CD4-positive, alpha-beta T cell treated with Interleukin-4 for 4 hours (primary cell): ENCODE results near the gene RPS6KB2.

Experiments
- DNase-seq: peaks from one replicate; pipeline ENCODE4 v3.0.0-alpha.2; 2020

The RPS6KB2 gene

DNA sequence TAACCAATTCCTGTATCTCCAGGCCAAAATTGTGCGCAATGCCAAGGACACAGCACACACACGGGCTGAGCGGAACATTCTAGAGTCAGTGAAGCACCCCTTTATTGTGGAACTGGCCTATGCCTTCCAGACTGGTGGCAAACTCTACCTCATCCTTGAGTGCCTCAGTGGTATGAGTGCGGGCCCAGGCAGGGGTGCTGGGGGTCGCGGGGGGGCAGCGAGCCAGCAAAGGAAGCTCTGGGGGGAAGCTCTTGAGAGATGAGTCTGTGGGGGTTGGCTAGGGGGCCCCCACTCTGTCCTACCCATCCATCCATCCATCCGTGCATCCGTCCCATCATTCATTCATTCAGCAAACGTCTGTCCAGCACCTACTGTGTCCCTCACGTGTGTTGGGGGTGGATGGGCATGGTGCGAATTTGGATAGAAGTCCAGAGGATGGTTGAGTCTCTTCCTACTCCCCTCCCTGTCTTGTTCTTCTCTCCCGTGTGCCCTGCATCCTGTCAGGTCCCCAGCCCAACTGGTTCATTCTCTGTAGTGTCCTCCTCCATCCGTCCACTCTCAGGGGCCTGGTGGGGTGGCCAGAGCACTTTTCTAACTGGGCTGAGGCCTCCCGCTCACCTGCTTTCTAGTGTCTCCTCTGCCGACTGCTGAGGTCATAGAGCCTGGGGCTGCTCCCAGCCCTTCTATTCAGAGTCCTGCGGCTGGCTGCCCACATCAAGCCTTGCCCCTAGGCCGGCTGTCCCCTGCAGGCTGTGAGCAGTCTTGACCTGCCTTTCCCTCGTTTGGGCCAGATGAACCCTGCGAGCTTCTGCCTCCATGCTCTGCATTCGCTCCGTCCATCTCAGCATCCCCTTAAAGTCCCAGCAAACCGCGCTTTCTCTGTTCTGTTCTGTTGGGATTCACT, 3.3 kb downstream of the RPS6KB2 start:
- DNase-seq: no peak

- no peak for DNase-seq
These were observed 4.5 kb downstream of the RPS6KB2 start for GRCh38 chr11:67432655-67433349.

DNA sequence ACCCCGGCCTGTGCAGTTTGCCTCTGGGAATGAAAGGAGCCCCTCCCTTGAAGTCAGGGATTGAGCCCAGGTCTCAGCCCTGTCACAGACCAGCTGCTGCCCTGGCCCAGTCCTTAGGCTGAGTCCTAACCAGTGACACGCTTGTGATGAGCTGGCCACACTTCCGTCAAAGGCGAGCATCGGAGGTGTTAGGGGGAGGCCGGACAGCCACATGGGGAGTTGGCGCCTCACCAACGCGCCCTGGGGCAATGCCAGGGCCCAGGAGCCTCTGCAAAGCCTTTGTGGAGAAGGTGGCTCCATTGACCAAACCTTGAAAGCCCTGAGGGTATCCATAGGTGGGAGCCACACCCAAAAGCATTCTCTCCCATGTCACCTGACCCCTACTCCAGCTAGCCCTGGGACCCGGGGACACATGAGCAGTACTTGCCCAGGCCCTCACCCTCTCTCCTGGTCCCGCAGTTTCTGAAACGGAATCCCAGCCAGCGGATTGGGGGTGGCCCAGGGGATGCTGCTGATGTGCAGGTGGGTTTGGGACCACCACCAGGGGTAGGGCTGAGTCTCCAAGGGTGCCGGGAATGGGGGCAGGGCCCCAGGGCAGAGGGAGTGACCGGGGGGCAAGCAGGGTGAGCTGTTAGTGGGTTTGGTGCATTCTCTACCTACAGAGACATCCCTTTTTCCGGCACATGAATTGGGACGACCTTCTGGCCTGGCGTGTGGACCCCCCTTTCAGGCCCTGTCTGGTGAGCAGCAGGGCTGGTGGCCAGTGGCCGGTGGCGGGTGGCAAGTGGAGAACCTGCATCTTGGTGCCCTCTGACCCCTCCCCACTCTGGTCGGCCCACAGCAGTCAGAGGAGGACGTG, 5.5 kb downstream of the RPS6KB2 start:
- DNase-seq: no peak

DNA sequence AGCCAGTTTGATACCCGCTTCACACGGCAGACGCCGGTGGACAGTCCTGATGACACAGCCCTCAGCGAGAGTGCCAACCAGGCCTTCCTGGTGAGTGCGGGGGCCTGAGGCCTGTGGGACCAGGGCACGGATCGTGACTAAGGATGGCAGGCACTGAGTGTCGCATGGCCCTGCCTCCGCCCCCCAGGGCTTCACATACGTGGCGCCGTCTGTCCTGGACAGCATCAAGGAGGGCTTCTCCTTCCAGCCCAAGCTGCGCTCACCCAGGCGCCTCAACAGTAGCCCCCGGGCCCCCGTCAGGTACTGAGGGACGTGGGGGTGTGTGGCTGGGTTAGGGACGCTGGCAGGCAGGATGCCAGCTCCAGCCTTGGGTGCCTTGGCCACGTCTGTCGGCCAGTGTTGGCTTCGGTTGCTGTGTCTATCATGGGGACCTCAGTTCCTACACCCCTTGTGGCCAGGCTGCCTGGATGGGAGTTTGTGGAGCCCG, 6.1 kb downstream of the RPS6KB2 start:
- no peak for DNase-seq

DNA sequence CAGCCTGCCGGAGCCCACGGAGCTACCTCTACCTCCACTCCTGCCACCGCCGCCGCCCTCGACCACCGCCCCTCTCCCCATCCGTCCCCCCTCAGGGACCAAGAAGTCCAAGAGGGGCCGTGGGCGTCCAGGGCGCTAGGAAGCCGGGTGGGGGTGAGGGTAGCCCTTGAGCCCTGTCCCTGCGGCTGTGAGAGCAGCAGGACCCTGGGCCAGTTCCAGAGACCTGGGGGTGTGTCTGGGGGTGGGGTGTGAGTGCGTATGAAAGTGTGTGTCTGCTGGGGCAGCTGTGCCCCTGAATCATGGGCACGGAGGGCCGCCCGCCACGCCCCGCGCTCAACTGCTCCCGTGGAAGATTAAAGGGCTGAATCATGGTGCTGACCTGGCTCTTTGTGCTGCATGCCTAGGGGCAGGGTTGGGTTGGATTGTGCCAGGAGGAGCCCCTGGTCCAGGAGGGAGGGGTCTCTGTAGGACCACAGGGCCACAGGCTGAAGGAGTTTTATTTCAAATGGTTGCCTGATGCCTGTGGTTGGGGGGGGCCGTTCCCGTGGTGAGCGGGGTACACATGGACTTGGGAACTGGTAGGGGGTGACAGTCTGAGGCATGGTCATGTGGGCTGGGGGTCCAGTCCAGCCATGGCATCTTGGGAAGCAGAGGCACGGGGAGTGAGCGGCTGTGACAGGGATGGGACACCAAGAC, 6.9 kb downstream of the RPS6KB2 start:
- peak; percentile 46 for DNase-seq

DNA sequence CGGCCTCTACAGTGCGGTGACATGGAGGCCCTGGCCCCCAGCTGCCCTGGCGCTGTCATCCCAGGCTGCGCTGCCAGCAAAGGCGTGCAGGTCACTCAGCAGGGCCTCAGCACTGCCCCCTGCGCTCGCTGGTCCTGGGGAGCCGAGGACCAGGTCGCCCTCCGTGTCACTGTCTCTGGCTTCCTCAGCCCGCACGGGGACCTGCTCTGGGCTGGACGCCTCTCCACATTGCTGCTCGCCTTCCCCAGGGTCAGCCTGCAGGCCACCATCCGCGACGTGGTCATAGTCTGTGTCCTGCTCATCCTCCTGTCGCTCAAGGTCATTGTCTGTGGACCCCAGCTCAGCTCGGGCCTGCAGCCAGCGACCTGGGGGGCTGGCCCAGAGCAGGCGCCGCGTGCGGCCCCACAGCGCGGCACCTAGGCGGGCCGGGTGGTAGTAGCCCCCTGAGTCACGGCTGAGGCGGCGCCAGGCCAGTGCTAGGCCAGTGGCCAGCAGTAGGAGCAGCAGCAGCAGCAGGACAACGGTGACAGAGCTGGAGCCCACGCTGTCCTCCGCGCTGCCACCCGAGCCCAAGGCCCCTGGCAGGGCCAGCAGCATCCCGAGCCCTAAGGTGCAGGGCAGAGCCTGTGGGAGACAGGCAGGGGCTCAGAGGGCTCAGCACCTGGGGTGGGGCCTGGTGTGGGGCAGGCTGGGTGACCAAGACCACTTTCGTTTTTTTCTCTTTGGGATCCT, 7.6 kb downstream of the RPS6KB2 start:
- DNase-seq: no peak

DNA sequence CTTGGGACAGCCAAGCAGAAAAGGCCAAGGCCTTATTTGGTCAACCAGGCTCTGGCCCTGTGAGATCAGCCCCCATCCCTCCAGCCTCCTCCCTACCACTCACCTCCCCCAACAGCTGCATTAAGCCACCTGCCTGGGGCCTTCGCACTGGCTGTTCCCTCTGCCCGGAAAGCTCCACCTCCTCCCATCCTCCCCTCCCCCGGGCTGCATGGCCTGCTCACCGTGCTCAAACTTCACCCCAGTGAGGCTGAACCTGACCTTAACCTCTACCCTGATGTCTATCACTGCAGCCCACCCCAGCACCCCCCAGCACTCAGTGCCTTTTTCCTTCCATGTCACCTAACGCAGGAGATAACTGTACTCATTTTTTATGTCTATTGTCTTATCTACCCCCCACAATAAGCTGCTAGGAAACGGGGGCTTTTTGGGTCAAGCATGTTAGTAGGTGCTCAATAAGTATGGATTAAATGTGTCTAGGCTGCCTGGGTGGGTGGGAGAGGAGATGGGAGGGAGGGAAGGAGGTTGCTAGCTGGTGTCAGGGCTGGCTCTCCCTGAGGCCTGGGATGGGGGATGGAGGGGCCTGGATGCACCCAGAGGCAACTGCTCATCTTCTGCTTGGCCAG, 8.3 kb downstream of the RPS6KB2 start:
- peak; percentile 59 for DNase-seq

DNA sequence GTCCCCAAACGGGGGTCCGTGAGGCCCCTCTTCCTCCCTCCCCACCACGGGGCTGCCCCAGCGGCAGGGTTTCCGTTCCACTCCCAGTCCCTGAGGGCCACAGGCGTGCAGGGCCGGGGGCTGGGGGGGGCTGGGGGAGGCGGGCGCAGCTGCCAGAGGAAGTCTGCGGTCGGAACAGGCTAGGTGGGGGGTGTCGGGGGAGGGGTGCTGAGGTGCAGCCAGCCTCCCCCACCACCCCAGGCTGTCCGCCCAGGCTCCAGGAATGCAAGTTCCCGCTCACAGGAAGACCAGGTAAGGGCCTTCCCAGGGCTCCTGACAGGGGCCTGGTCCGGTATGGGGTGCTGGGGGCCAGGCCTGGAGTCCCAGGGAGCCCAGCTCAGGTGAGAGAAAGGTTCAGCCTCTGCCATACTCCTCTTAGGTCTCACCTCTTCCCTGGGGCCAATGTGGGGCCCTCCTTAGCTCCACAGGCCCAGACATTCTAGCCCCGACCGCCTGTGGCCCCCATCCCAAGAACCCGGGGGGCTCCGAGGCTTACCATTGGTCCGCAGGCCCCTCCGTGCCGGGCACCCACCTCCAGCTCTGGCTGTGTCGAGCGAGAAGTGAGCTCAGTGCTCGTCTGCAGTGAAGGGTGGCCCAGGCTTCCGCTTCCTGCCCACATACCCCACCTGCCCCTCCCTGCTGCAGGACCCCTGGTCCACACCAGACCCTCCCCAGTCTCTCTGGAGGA, 9.0 kb downstream of the RPS6KB2 start, which contains the start of gene PTPRCAP:
PTPRCAP (minus strand) TSS at position 601 of the 727 bp plus-strand sequence; CDS start at position 538, 63 bp downstream.
- DNase-seq: peak; percentile 70

GRCh38 chr11:67437809-67438157, 9.5 kb downstream of the RPS6KB2 start:
- no peak for DNase-seq

DNA sequence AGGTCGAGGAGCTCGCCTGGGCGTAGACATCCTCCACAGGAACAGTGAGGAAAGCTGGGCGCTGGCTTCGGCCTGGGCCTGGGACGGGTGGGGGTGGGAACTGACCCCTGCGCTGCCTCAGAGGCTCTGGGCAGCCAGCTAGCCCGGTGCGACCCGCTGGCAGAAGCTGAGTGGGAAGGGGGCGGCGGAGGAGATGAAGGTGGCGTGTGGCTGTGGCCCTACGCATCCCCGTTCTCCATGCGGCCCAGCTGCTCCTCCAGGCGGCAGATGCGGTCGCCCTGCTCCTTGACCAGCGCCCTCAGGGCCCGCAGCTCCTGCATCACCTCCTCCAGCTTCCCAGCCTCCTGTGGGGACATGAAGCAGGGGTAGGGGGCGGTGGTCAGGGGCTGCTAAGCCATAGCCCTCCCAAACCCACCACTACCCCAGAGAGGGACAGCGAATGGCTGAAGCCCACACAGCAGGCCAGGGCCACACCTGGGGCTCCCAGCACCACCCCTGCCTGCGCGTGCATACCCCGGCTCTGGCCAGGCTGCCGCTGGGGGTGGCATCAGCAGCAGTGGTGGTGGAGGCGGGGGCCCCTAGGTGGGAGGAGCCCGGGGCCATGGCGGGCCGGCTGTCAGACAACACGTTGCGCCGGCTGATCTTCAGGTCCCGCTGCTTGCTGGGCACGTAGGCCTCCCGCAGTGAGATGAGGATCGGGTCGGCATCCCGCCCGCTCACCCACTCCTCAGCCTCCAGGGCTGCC, 10.0 kb downstream of the RPS6KB2 start:
- DNase-seq: peak; percentile 72

- DNase-seq: no peak
These were observed 11.3 kb downstream of the RPS6KB2 start for GRCh38 chr11:67439321-67440228.

DNA sequence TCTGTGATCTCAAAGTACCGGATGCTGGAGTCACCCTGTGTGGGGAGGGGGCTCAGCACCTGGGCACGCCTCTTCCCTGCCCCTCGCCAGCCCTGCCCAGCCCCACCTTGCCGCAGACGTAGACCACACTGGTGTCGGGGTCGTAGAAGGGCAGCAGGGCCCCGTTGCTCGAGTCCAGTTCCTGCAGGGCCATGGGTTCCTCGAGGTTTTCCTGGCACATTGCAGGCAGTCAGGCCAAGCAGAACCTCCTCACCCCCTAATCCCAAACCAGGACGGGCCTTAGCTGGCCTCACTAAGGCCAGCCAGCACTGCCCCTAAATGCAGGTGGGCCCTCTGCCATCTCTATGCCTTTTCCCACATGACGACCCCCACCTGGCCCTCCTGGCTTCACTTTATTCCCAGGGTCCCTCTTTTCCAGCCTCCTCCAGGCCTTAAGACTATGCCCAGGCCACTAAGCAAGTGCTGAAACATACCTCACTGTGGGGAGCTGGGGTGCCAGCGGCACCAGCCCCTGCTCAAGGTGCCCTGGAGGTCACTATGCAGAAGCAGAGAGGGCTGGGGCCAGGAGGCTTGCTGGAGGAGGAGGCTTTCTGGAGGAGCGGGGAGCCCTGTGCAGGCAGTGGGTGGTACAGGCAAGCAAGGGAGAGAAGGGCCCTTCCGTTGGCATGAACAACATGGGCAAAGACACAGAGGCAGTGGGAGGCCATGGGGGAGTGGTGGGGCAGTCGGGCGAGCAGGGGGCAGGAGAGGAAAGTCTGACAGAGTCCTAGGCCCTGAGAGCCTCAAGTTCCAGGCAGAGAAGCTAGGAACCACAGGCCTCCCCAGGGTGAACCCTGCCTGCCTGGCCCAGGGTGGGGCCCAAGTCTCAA, 12.2 kb downstream of the RPS6KB2 start:
- DNase-seq: no peak

GRCh38 chr11:67441098-67441563, 12.8 kb downstream of the RPS6KB2 start:
- DNase-seq: no peak

DNA sequence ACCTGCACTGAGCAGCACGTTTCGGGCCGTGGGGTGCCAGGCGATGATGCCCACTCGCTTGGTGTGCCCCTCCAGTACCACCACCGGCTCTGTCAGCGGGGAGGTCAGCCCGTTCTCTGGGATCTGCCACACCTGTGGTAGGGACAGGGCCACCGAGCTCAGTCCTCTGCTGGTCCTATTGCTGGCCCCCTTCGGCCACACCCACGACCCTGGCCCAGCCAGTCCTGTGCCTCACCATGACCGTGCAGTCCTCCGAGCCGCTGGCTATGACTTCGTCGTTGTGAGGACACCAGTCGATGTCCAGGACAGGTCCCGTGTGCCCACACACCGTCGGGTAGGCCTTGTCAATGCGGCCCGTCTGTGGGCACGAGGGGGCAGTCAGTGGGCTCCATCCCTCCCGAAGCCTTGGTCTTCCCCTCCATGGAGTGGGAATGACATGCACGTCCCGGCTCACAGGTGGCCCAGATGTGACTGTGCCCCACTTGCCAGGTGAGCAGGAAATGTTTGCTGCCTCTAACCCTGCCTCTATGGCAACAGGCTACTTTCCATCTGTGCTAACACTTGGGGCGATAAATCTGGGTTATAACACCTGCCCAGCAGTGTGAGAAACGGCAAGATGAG, 13.5 kb downstream of the RPS6KB2 start:
- no peak for DNase-seq

- DNase-seq: no peak
These were observed 14.5 kb downstream of the RPS6KB2 start for GRCh38 chr11:67442504-67443404.

DNA sequence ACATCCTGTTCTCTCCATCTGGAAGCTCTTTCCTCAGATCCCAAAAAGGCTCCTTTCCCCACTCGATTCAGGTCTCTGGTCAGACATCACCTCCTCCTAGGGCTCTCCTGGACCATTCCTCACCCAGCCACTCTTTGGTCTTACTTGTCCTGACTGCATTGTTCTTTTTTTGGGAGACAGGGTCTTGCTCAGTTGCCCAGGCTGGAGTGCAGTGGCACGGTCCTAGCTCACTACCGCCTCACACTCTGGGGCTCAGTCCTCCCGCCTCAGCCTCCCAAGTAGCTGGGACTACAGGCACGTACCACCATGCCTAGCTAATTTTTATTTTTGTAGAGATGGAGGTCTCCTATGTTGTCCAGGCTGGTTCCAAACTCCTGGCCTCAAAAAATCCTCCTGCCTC, 17.2 kb downstream of the RPS6KB2 start:
- DNase-seq: no peak
